Stimulated activated CD8-positive, alpha-beta memory T cell treated with anti-CD3 and anti-CD28 coated beads, Interleukin-4, amount 100 ng/mL, for 1 hour (primary cell): ENCODE measurements around the gene SMIM43.
"Not testable (repeated sequence)": the region's sequence is repeated elsewhere in the genome, so short reads cannot be mapped to it uniquely, and the experiment has no call there.

Experiments
- DNase-seq, 2 donors: peaks; one replicate each; pipeline ENCODE4 v3.0.0-alpha.2; 2020; ENCODE audit warnings: low read depth in 2 of 2, low spot score in 1 of 2

The SMIM43 gene

DNA sequence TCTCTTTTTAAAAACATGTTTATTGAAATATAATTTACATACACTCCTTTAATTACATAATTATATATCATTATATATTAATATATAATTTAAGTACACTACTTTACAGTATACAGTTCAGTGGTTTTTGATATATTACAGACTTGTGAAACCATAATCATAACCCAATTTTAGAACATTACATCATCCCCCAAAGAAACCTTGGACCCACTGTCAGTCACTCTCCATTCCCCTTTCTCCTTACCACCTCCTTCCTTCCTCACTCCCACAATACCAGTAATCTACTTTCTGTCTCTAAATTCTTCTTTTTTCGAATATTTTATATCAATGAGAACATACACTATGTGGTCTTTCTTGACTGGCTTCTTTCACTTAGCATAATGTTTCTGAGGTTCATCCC is 18.2 kb upstream of the SMIM43 start:
- DNase-seq = no peak

DNA sequence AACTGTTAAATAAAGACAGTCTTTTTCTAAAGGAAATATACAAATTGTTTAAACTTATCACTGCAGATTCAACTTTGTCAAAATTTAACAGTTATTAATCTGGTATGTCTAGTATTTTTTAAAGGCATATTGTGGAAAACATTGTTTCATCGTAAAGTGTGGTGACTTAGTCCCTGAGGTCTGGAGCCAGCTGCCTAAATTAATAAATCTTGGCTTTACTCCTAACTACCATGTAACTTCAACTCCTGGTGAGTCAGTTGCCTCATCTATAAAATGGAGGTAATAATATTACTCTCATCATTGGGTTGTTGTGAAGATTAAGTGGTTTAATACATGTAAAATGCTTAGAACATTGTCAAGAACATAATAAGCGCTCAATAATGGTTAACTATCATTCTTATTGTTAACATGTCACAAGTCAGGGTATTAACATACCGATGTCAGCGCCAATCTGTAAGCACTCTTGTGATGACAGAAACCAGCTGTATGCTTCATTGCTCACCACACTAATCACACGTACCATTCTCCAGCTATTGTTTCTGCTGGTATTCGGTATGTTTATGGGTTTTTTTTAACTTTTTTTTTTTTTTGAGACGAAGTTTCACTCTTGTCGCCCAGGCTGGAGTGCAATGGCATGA is 14.1 kb upstream of the SMIM43 start:
- DNase-seq = no peak

DNA sequence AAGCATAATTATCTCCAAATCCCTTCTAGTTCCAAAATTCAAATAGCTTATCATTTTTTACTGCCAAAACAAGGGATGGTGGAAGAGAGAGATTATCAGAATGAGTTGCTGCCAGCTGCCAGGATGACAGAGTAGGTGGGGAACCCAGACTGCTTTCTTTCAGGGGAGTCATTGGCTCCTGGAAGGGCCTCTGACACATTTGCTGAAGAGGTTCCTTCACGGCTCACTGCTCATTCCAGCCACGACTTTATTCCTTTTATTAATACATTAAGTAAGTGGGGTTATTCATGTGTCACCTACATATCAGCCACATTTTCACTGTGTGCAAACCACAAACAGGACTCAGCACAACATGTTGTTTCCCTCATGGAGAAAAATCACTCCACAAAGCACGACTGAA is 12.7 kb upstream of the SMIM43 start:
- DNase-seq = no peak

DNA sequence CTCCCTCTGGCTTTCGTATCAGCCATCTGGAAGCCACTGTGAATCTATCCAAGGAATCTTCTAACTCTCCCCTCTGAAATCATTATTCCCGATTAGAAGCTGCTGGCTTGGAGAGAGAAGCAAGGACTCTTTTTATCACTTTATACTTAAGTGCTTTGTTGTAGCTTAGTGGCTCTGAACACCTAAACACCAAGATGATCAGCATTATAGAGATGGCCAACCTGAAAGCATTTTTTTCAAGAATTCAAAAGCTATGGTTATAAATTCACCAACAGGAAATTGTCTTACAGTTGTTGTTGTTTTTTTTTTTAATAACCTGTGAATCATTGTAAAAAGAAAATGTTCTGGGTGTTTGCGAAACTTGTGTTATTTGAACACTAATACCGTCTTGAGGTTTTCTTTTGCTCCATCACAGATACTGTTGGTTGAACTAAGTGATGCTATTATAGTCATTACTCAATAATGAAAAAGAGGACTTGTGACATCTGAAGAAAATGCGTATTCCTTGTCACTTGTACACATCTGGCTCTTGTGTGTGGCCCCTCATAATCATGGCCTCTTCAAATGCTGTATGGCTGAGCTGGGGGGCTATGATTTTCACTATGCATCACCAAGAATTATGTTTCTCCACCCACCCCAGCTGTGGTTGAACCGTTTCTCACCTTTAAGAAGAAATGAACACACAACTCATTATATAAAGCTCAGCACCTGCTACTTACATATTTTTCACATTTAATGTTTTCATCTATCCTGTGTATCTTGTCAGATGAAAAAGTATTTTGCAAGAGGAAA is 11.8 kb upstream of the SMIM43 start:
- no peak for DNase-seq

DNA sequence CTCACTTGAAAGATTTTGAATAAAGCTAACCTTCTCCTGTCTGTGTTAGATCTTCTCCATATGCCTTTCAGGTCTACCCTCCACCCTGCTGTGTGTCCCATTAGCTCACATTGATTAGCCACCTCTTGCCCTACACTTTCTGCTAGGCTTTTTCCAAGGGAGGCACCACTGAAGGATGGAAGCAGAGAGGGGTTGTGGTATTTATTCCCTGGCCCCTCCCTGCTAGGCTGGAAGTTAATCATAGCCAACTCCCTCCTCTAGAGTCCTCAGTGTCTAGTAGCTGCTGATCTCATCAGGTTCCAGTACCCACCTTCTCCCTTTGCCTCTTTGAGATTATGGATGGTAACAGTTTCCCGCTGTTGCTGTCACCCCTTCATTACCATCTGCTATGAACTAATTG is 8.9 kb upstream of the SMIM43 start:
- no peak for DNase-seq

DNA sequence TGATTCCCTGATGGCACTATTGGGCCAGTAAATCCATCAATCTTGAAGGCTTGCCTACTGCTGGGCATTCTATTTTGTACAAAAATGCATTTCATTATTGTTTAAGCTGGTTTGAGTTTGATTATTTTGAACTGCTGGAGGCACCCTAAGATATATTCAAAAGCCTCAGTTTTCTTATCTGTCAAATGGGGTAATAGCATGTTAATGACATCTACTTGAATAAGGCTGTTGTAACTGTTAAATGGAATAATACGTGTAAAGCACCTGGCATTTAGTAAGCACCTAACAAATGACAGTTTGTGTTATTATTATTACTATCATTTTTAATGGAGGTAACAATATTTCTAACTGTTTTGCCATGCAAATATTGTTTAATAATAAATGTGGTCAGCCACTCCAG is 6.9 kb upstream of the SMIM43 start:
- DNase-seq = no peak

DNA sequence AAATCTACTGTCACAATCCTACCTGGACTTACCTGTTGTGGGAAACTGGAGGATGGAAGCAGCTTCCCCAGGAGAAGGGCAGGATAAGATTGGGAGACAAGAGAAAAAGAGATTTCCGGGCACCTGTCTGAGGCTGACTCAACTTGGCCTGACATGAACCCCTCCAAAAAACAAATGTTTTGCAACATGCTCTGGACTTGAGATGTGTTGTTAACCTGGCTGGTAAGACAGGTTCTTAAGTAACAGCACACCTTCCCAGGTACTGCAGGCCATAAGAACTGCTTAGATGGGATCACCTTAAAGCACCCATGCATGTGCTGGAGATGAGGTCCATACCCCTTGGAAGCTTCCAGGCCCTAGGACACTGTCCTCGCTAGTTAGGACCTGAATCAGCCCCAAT is 4.4 kb upstream of the SMIM43 start:
- no peak for DNase-seq

DNA sequence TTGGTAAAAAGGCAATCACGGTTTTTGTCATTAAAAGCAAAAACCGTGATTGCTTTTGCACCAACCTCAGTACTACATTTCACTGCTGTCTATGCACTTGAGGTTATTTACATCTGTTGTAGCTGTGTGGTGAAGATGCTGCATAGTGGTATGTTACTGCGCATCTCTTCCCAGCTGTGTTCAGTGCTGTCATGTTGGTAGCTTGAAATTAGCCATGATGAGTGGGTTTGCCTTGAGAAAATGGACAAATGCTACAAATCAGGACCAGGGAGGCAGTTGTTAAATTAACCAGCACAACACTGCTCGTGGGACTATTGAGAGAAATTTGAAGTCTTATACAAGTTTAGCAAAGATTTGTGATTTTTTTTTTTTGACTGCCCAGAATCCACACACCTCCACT is 2.2 kb upstream of the SMIM43 start:
- DNase-seq = no peak

DNA sequence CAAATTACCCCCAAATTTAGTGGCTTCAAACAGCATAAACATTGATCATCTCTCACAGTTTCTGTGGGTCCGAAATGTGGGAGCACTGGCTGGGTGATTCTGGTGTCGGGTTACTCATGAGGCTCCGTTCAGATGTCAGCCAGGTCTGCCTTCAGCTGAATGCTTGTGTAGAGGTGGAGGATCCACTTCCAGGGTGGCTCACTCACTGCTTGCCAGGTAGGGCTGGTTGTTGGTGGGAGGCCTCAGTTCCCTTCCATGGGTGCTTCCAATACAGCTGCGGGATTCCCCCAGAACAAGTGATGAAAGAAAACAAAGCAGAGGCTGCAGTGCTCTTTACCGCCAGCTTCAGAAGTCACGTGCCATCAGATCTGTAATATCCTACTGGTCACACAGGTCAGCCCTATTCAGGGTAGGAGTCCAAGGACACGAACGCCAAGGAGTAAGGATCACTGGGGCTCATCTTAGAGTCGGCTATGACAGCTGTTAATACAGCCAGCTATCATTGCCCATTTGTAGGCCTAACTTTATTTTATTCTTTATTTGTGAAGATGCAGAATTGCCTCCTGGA is 1.1 kb upstream of the SMIM43 start:
- DNase-seq = no peak

DNA sequence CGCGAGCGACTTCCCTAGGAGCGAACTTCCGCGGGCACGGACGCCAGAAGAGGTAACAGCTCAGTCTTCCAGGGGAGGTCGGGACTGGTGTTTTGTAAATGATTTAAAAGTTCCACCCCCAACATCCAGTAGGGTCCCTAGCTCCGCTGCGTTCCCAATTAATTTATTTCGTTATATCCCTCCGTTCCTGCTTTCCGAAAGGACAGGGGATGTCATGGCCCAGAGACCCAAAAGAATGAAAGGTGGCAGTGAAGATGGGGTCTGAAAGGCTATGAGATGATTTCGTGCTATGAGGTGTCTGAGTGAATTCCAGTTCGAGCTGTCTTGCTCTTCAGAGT is 373 bp upstream of the SMIM43 start:
- no peak for DNase-seq

DNA sequence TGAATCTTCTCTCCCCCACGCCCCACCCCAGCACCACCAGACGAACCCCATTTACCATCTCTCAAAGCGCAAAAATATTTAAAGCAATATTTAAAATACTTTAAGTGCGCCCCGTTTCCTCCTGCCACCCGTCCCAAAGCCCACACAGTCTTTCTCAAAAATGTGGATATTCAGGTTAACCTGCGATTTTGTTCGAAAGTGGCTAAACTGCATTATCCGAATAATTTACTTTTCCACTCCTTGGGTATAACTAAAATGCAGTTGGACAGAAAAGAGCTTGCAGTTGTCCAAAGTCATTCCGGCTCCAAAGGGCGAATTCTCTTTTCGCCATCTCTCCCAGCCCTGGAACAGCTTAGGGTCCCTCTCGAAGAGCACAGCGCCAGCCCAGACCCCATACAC is 662 bp downstream of the SMIM43 start:
- DNase-seq = no peak

DNA sequence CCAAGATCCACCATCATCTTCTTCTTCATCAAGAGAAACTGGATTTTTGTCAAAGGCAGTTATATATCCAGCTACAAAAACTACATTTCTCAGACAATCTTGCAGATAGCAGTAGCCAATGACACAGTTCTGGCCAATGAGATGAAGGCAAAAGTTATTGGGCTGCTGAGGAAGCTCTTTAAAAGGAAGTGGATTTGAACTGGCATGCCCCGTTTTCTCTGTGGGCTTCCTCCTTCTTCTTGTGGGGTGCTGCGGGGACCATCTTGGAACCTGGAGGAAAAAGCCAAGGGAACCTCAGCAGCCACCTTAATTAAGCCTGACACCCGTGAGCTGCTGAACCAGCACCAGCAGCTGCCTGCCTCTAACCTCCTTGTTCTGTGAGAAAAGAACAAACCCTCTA is 4.8 kb downstream of the SMIM43 start:
- no peak for DNase-seq

DNA sequence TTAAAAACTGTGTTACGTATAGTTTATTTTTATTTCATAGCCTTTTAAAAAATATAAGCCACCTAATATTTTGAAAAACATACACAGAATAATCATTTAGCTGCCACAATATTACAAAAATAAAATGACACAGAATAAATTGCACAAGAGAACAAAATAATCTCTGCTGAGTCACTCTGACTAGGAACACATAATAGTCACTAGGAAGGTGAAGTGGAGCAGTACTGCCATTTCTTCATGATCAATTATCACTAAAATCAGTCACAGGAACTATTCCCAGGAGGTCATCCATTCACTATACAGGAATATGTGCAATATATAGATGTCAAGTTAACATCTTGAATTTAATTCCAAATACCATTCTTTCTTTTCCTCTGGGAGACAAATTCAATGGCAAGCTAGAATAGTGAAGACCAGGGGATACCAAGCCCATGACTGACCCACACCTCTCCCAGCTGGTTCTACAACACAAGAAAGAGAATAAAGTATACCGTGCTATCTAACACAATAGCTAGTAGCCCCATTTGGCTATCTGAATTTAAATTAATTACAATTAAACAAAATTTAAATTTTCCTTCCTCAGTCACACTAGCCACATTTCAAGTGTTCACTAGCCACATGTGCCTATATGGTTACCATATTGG is 5.9 kb downstream of the SMIM43 start:
- no peak for DNase-seq

DNA sequence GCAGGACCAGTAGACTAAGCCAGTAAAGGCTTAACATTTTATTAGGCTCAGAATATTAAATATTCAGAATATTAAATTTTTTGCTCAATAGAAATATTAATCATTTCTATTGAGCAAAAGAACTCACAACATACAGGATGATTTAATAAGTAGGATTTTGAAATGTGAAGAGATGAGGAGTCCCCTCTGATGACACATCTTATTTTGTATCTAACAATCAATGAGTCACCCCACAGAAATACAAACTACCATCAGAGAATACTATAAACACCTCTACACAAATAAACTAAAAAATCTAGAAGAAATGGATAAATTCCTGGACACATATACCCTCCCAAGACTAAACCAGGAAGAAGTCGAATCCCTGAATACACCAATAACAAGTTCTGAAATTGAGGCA is 12.8 kb downstream of the SMIM43 start:
- DNase-seq = not testable (repeated sequence)

DNA sequence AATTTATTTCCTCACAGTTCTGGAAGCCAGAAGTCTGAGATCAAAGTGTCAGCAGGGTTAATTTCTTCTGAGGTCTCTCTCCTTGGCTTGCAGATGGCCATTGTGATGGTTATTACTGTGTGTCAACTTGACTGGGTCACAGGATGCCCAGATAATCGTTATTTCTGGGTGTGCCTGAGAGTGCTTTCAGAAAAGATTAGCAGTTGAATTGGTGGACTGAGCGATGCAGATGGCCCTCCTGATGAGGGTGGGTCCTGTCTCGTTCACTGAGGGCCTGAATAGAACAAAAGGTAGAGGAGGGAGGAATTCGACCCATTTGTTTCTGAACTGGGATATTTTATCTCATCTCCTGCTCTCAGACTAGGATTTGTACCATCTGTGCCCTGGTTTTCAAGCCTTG is 15.7 kb downstream of the SMIM43 start:
- DNase-seq = no peak

DNA sequence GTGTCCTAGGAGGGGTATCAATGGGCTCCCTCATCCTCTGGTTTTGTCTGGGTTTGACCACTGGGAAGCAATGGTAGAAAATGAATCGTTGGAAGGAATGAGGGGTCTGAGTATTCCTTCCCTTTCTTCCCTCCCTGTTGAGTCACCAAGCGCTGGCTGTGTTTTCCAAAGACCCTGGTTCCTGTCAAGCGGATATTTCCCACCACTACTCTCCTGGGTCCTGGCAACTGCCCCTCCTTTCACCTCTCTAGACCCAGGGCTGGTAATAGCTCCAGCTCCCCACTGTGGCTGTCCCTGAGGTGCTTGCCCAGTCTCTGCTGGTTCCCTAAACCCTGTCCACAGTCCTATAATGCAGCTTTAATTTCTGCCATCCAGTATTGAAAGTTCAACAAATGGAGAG is 22.2 kb downstream of the SMIM43 start:
- DNase-seq = no peak

DNA sequence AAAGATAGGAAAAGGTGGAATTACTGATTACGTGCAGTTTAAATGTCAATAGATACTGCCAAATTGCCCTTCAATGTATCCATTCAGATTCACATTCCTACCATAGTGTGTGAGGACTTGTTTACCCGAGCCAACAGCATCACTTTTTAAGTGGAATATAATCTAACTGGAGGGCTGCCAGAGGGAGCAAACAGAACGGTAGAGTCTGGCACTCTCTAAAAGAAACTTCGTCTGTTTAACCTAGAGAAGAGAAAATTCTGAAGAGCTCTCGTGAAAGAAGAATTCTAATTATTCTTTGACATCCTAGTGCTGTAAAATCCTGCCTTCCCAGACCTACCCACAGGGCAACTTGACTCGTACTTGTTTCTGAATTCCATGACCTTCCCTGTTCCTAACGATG is 23.2 kb downstream of the SMIM43 start:
- no peak for DNase-seq

DNA sequence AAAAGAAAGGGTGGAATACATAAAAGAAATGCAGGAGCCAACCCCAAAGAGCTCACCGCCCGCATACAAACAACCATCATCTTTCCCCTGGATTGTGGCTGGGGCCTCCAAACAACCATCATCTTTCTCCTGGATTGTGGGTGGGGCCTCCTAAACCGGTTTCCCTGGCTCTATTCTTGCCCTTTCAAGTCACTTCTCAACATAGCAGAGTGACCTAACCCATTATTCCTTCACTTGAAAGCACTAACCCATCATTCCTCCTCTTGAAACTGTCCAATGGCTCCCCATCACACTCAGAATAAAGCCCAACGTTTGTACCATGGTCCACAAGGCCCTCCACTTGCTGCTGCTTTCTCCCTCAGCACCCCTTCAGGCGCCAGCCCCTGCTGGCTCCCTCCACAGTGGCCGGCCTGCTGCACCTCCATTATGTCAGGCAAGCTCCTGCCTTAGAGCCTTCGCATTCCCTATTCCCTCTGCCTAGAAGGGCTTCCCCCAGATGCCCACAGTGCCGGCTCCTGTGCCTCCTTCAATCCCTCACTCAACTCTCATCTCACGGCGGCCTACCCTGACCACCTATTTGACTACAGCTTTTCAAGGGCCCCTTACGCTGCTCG is 24.1 kb downstream of the SMIM43 start:
- DNase-seq = no peak

DNA sequence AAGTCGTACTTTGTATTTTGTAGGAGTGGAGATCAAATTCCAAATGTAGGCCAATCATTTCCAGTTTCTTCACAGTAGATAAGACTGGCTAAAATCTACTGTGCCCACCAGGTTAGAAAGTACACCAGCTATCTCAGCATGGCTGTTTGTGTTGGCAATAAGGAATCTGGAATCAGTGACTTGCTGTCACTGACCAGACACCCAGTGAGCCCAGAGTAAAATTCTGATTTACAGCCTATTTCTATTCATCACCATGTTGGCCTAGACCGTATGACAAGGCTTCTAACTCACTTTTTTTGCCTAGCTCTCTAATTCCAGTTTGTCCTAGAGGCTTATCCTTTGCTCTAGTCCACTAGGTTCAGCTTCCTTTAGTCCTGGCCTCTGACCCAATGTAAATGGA is 25.4 kb downstream of the SMIM43 start:
- no peak for DNase-seq

DNA sequence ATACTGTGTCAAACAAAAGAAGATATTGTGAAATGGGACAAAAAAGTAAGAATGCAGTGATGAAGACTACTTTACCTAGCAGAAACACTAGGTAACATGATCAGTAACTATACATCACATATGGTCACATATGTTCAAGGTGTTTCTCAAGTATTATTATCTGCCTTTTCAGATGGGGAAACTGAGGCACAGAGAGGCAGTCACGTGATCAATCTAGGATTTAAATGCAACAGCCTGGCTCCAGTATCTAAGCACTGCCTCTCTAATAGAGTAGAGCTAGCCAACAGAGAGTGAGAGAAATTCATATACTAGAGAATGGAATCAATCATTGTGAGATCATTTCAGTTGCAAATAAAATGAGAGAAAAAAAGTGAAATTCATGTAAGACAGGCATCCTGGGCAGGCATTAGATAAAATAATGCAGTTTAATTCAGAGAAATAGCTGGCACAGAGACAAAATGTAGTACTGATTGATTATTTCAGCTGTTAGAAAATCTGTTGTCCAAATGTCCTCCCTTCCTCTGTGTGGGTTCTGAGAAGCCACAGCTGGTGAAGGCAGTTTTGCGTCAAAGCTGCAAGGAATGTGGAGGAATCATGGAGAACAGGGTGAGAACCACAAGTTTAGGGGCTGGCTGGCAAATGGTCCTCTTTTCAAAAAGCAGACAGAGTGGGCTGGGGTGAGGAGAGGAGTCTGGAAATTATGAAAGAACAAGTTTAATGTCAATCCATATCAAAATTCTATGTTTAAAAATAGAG is 26.0 kb downstream of the SMIM43 start:
- no peak for DNase-seq

DNA sequence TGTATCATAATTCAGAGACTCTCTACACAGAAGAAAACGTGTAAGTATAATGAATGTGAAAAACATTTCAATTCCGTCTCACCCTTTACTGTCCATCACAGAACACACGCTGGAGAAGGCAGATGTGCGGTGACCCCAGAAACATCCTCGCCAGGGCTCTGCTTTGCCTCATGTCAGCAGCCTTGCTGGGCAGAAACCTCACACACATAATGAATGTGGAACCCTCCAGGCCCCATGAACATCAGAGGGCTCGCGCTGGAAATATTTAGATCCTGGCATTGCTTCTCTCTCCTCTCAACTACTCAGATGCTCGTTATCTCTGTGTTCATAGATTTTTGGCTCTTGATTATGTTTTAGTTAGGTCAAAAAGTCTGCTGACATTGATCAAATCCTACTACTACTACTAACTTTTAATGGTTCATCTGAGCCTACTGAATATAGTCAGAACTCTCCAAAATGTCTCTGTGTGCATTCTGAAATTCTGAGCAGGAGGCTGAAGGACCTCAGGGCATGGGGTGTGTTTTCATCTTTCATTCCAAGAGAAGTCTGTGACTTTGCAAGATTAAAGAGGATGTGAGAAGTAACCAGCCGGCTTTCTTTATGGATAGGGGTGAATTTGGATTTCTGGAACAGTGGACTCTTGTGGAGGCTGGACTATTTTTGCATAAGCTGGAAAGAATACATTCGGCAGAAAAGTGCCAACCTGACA is 27.0 kb downstream of the SMIM43 start:
- DNase-seq = no peak
